Measurements from ENCODE around the gene MBTPS1. TPM values are rescaled to one million over a fixed set of nuclear protein-coding genes. Genes with fewer than 3 reads are reported as not detected.

The MBTPS1 gene
- total and polyA plus RNA-seq, 4 donors = 45.5 to 130 (median 68.0) TPM

GRCh38 chr16:84055801-84056634, 60.7 kb downstream of the MBTPS1 start:
- no peak for ATAC-seq (ENCODE audit: insufficient read depth, low FRiP score)
- TF ChIP-seq CTCF (IDR thresholded peaks at IDR 0.05; ENCODE audit: control extremely low read depth, extremely low read depth) = no peak
- Histone ChIP-seq H3K9me3 (ENCODE audit: control insufficient read depth in 4 of 4, insufficient read depth in 3 of 4, low read length in 3 of 4) (no peaks in the 10 kb centered on the region), H3K27ac (ENCODE audit: low read depth in 1 of 2, low read length in 1 of 2) (peak overlapping the region in 1 of 2 donors; percentile 34), H3K36me3 (ENCODE audit: control insufficient read depth in 4 of 4, insufficient read depth in 4 of 4, low read length in 4 of 4) (peaks cover 10 to 65% (median 37%) of the 10 kb centered on the region in 4 donors), H3K9ac (ENCODE audit: insufficient read depth in 1 of 2, low read length in 2 of 2) (no peak overlapping the region), H3K27me3 (ENCODE audit: control insufficient read depth in 3 of 3, insufficient read depth in 3 of 3, low read length in 2 of 3) (no peaks in the 10 kb centered on the region), H3K4me3 (no peak overlapping the region), H3K4me1 (ENCODE audit: control insufficient read depth in 5 of 5, insufficient read depth in 5 of 5, low read length in 5 of 5) (peaks cover 0 to 8% (median 0%) of the 10 kb centered on the region in 5 donors)
- no peak for DNase-seq
- 88 to 93% methylated on average over 19 of the region's 19 CpGs for WGBS, 2 donors

GRCh38 chr16:84055366-84055765, 61.4 kb downstream of the MBTPS1 start:
- H3K4me3 ChIP-seq = no peak overlapping the region
- DNase-seq (peak; percentile 35 to 51 (median 47)), ATAC-seq (ENCODE audit: insufficient read depth, low FRiP score) (no peak)
- peaks cover 0 to 8% (median 0%) of the 10 kb centered on the region in 5 donors for H3K4me1 ChIP-seq (ENCODE audit: control insufficient read depth in 5 of 5, insufficient read depth in 5 of 5, low read length in 5 of 5)
- H3K36me3 ChIP-seq (ENCODE audit: control insufficient read depth in 4 of 4, insufficient read depth in 4 of 4, low read length in 4 of 4) = peaks cover 10 to 67% (median 33%) of the 10 kb centered on the region in 4 donors
- no peak for TF ChIP-seq CTCF (IDR thresholded peaks at IDR 0.05; ENCODE audit: control extremely low read depth, extremely low read depth)
- no peaks in the 10 kb centered on the region for H3K9me3 ChIP-seq (ENCODE audit: control insufficient read depth in 4 of 4, insufficient read depth in 3 of 4, low read length in 3 of 4)
- H3K9ac ChIP-seq (ENCODE audit: insufficient read depth in 1 of 2, low read length in 2 of 2) = no peak overlapping the region
- H3K27ac ChIP-seq (ENCODE audit: low read depth in 1 of 2, low read length in 1 of 2) = peak overlapping the region in 1 of 2 donors; percentile 34
- WGBS, 2 donors = 70 to 85% methylated on average over 5 of the region's 5 CpGs
- no peaks in the 10 kb centered on the region for H3K27me3 ChIP-seq (ENCODE audit: control insufficient read depth in 3 of 3, insufficient read depth in 3 of 3, low read length in 2 of 3)

GRCh38 chr16:84054916-84055315, 61.8 kb downstream of the MBTPS1 start:
- H3K4me3 ChIP-seq = no peak overlapping the region
- no peak overlapping the region for H3K9ac ChIP-seq (ENCODE audit: insufficient read depth in 1 of 2, low read length in 2 of 2)
- H3K9me3 ChIP-seq (ENCODE audit: control insufficient read depth in 4 of 4, insufficient read depth in 3 of 4, low read length in 3 of 4) = no peaks in the 10 kb centered on the region
- no peak for TF ChIP-seq CTCF (IDR thresholded peaks at IDR 0.05; ENCODE audit: control extremely low read depth, extremely low read depth)
- peak overlapping the region in 1 of 2 donors; percentile 34 for H3K27ac ChIP-seq (ENCODE audit: low read depth in 1 of 2, low read length in 1 of 2)
- H3K27me3 ChIP-seq (ENCODE audit: control insufficient read depth in 3 of 3, insufficient read depth in 3 of 3, low read length in 2 of 3) = no peaks in the 10 kb centered on the region
- peaks cover 8 to 66% (median 33%) of the 10 kb centered on the region in 4 donors for H3K36me3 ChIP-seq (ENCODE audit: control insufficient read depth in 4 of 4, insufficient read depth in 4 of 4, low read length in 4 of 4)
- WGBS, 2 donors = 85 to 91% methylated on average over 13 of the region's 13 CpGs
- H3K4me1 ChIP-seq (ENCODE audit: control insufficient read depth in 5 of 5, insufficient read depth in 5 of 5, low read length in 5 of 5) = peaks cover 0 to 8% (median 0%) of the 10 kb centered on the region in 5 donors
- peak in 1 of 3 donors; percentile 32 for DNase-seq
- no peak for ATAC-seq (ENCODE audit: insufficient read depth, low FRiP score)

All from lung (tissue), 12 donors.